HepG2 (cell line): Measurements from ENCODE around the gene GOLGA3. TPM values are rescaled to one million over a fixed set of nuclear protein-coding genes. Genes with fewer than 3 reads are reported as not detected.

Experiments used
- FOXJ3 ChIP-seq: sonication (generic); formaldehyde crosslinking; IDR thresholded peaks from 2 replicates; pipeline ENCODE4 v1.4.0; 2020; ENCODE audit warnings: missing genetic modification reagents, mild to moderate bottlenecking, borderline replicate concordance
- HDAC2 ChIP-seq: sonication (generic); formaldehyde crosslinking; IDR thresholded peaks from 2 replicates; pipeline ENCODE4 v1.4.0; 2020; ENCODE audit warnings: missing genetic modification reagents
- HNRNPLL ChIP-seq: fragments of 200-400 bp; formaldehyde crosslinking; IDR thresholded peaks from 2 replicates; pipeline ENCODE4 v1.6.1; 2017; ENCODE audit warnings: mild to moderate bottlenecking, low read depth, low read length; ENCODE audit not compliant: poor library complexity, severe bottlenecking
- NKX3-1 ChIP-seq: sonication (generic); formaldehyde crosslinking; IDR thresholded peaks from 2 replicates; pipeline ENCODE4 v1.5.0; 2020; ENCODE audit warnings: missing genetic modification reagents
- TMF1 ChIP-seq: sonication (generic); formaldehyde crosslinking; IDR thresholded peaks from 2 replicates; pipeline ENCODE4 v1.8.1; 2022; ENCODE audit warnings: low read depth, missing genetic modification reagents
- YEATS2 ChIP-seq: sonication (generic); formaldehyde crosslinking; IDR thresholded peaks from 2 replicates; pipeline ENCODE4 v1.4.0; 2020; ENCODE audit warnings: missing genetic modification reagents, borderline replicate concordance
- ZNF609 ChIP-seq: sonication (generic); formaldehyde crosslinking; IDR thresholded peaks from 2 replicates; pipeline ENCODE4 v1.4.0; 2020; ENCODE audit warnings: mild to moderate bottlenecking, missing genetic modification reagents, borderline replicate concordance
- ZSCAN30 ChIP-seq: sonication (generic); formaldehyde crosslinking; IDR thresholded peaks from 2 replicates; pipeline ENCODE4 v1.5.0; 2020; ENCODE audit warnings: mild to moderate bottlenecking, missing genetic modification reagents
- polyA plus RNA-seq, 8 experiments: library from polyadenylated mRNA; depleted of rRNA in 3 of 8; stranded (reverse) in 7 of 8; unstranded in 1 of 8; fragments of >200 nt; fragmentation: Illumina TruSeq in 4 of 8; extraction: Trizol in 4 of 8; gene quantifications; 2 replicates each; pipeline versions ENCODE4 v1.2.1 to v1.2.3, GENCODE V29; 2011 to 2016; ENCODE audit warnings: low read depth in 4 of 8, missing spikeins in 1 of 8, mixed read lengths in 1 of 8; ENCODE audit not compliant: insufficient read depth in 1 of 8
- total RNA-seq, 5 experiments: library from RNA; depleted of rRNA; stranded (reverse); fragments of >200 nt; fragmentation: Illumina TruSeq; extraction: Trizol; gene quantifications; 2 replicates each; pipeline ENCODE4 v1.2.3, GENCODE V29; 2016; ENCODE audit warnings: low read depth in 1 of 5
- TF ChIP-seq, protein P1 (sequence below): sonication (generic); formaldehyde crosslinking; IDR thresholded peaks from 2 replicates; pipeline ENCODE4 v1.9.0; 2021; ENCODE audit warnings: mild to moderate bottlenecking, missing genetic modification reagents
- TF ChIP-seq, protein P2 (sequence below): fragments of 450-650 bp; IDR thresholded peaks from 2 replicates; pipeline ENCODE4 v1.6.1; 2017; ENCODE audit warnings: mild to moderate bottlenecking
- TF ChIP-seq, protein P3 (sequence below): sonication (generic); formaldehyde crosslinking; conservative IDR thresholded peaks from 2 replicates; pipeline ENCODE4 v1.8.0; 2022; ENCODE audit warnings: low read depth, missing genetic modification reagents

Gene GOLGA3
- total and polyA plus RNA-seq, 2 of the 13 experiments (the other 11 are each of a cell fraction or from before 2014, with no cell fraction given), result 22.0 to 43.0 TPM

DNA sequence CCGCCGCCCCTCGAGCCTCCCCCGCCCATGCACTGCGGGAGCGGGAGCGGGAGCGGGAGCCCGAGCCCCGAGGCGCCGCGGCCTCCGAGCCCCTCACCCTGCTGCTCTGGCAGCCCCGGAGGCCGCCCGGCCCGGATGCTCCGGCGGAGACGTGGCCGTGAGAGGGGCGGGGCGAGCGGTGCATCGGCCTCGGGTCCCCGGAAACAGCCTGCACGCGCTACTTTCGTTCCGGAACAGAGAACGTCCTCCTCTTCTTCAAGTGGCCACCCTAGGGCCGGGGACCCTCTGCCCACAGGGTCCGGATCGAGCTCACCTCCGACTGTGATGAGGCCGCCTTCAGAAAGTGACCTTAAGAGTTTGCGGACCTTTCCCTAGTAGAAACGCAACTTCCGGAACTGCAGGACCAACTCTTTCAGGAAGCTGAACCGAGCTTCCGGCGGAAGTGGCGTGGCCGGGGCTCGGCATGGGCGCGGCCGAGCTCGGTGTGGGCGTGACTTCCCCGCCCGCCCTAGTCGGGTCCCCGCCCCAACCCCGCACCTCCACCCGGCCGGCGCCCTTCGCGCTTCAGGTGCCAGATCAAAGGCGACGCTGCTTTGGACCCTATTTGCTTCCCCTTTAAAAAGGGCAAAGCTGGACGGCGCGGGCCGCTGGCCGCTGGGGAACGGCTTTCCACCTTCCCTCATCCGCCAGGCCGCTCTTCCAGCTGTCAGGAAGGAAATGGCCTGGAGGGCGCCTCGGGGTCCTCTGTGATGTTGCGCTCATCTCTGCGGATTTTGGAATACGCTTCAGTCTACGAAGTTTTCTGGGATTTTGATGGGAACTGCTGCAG is at the start of gene GOLGA3 (continued):
- TF ChIP-seq, protein P1, sequence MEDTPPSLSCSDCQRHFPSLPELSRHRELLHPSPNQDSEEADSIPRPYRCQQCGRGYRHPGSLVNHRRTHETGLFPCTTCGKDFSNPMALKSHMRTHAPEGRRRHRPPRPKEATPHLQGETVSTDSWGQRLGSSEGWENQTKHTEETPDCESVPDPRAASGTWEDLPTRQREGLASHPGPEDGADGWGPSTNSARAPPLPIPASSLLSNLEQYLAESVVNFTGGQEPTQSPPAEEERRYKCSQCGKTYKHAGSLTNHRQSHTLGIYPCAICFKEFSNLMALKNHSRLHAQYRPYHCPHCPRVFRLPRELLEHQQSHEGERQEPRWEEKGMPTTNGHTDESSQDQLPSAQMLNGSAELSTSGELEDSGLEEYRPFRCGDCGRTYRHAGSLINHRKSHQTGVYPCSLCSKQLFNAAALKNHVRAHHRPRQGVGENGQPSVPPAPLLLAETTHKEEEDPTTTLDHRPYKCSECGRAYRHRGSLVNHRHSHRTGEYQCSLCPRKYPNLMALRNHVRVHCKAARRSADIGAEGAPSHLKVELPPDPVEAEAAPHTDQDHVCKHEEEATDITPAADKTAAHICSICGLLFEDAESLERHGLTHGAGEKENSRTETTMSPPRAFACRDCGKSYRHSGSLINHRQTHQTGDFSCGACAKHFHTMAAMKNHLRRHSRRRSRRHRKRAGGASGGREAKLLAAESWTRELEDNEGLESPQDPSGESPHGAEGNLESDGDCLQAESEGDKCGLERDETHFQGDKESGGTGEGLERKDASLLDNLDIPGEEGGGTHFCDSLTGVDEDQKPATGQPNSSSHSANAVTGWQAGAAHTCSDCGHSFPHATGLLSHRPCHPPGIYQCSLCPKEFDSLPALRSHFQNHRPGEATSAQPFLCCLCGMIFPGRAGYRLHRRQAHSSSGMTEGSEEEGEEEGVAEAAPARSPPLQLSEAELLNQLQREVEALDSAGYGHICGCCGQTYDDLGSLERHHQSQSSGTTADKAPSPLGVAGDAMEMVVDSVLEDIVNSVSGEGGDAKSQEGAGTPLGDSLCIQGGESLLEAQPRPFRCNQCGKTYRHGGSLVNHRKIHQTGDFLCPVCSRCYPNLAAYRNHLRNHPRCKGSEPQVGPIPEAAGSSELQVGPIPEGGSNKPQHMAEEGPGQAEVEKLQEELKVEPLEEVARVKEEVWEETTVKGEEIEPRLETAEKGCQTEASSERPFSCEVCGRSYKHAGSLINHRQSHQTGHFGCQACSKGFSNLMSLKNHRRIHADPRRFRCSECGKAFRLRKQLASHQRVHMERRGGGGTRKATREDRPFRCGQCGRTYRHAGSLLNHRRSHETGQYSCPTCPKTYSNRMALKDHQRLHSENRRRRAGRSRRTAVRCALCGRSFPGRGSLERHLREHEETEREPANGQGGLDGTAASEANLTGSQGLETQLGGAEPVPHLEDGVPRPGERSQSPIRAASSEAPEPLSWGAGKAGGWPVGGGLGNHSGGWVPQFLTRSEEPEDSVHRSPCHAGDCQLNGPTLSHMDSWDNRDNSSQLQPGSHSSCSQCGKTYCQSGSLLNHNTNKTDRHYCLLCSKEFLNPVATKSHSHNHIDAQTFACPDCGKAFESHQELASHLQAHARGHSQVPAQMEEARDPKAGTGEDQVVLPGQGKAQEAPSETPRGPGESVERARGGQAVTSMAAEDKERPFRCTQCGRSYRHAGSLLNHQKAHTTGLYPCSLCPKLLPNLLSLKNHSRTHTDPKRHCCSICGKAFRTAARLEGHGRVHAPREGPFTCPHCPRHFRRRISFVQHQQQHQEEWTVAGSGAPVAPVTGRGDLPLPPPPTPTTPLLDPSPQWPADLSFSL (CRISPR knock-in tag), result no peak
- TF ChIP-seq ZSCAN30 (CRISPR knock-in tag) (peak; percentile 70; the same call in 1 of the 2 replicates), FOXJ3 (CRISPR knock-in tag) (no peak), ZNF609 (peak; percentile 47; the same call in 1 of the 2 replicates), HDAC2 (CRISPR knock-in tag) (peak; percentile 64), NKX3-1 (peak; percentile 44; the same call in 1 of the 2 replicates), TMF1 (no peak; the same call in 1 of the 2 replicates), YEATS2 (peak; percentile 89), HNRNPLL (peak; percentile 45)
- TF ChIP-seq, protein P2, sequence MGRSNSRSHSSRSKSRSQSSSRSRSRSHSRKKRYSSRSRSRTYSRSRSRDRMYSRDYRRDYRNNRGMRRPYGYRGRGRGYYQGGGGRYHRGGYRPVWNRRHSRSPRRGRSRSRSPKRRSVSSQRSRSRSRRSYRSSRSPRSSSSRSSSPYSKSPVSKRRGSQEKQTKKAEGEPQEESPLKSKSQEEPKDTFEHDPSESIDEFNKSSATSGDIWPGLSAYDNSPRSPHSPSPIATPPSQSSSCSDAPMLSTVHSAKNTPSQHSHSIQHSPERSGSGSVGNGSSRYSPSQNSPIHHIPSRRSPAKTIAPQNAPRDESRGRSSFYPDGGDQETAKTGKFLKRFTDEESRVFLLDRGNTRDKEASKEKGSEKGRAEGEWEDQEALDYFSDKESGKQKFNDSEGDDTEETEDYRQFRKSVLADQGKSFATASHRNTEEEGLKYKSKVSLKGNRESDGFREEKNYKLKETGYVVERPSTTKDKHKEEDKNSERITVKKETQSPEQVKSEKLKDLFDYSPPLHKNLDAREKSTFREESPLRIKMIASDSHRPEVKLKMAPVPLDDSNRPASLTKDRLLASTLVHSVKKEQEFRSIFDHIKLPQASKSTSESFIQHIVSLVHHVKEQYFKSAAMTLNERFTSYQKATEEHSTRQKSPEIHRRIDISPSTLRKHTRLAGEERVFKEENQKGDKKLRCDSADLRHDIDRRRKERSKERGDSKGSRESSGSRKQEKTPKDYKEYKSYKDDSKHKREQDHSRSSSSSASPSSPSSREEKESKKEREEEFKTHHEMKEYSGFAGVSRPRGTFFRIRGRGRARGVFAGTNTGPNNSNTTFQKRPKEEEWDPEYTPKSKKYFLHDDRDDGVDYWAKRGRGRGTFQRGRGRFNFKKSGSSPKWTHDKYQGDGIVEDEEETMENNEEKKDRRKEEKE, result no peak
- TF ChIP-seq, protein P3, sequence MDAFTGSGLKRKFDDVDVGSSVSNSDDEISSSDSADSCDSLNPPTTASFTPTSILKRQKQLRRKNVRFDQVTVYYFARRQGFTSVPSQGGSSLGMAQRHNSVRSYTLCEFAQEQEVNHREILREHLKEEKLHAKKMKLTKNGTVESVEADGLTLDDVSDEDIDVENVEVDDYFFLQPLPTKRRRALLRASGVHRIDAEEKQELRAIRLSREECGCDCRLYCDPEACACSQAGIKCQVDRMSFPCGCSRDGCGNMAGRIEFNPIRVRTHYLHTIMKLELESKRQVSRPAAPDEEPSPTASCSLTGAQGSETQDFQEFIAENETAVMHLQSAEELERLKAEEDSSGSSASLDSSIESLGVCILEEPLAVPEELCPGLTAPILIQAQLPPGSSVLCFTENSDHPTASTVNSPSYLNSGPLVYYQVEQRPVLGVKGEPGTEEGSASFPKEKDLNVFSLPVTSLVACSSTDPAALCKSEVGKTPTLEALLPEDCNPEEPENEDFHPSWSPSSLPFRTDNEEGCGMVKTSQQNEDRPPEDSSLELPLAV (CRISPR knock-in tag), result no peak
